GM21447 (cell line): ENCODE data around the gene KRTAP2-3.
"Not testable (repeated sequence)": the region's sequence is repeated elsewhere in the genome, so short reads cannot be mapped to it uniquely, and the experiment has no call there.

Experiments used
- ATAC-seq: cut with Tn5 transposase; IDR thresholded peaks from one replicate; pipeline ENCODE4 v1.9.1; 2021; ENCODE audit not compliant: unreplicated experiment

Gene KRTAP2-3

DNA sequence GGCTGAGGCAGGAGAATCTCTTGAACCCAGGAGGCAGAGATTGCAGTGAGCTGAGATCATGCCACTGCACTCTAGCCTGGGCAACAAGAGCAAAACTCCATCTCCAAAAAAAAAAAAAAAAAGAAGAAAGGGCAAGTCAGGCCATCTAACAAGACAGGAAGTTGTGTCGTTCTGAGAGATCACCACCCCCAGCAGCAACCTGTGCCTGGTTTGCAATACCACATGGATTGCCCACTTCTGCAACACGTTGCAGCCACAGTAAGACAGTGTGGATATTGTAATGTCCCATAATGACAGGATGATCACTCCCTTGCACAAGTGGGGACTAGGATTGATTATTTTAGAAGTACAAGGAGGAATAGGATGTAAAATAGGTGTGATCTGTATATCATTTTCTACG is 9.1 kb upstream of the KRTAP2-3 start:
- ATAC-seq = no peak

DNA sequence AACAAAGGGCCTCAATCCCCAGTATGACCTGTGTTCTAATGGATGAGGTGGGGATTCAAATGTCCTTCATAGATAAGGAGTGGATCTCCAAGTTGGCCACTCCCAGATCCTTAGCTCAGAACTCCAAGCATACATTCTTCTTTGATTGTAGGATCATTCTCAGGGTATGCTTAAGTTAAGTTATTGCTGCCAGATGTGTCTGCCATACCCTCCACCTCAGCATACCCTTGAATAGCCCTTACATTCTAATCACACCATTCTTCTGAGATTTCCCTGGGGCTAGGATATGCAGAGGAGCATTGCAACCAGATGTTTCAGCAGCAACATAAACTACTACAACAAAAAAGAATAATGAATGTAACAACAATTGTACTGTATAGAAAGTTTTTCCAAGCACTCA is 7.4 kb upstream of the KRTAP2-3 start:
- no peak for ATAC-seq

DNA sequence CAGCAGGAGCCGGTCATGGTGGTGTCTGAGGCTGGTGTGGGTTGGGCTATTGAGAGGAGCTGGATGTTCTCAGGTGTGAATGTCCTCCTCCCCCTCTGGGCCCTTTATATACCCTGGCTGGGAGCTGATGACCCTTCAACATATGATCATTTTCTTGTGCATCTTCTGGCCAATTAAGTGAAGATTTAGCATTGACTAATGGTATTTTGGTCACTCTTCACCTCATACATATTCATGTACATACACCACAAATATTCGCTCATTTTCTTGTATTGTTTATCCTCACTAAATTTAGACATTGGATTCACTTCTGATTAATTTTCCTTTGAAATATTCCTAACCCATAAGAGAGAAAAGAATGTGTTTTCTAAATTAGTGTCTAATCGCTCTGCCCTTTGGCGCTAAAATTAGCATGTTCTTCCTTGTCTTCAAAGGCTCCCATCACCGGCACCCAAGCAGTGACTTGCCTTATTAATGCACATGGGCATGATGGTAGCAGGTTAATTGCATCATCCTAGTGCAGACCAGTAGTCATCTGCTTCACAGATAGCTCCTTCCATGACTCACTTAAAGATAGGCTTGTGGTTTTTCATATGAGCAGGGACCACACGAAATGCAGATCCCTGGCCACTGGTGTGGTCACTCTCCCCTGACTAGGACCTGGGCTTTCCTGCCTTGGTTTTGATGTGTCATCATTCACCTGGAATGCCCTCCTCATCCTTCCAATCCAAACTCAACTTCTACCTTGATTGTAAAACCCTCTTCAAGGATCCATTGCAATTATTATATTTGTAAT is 6.1 kb upstream of the KRTAP2-3 start, which contains the start of gene KRTAP2-4:
Gene KRTAP2-4 (minus strand): TSS at position 51 of the 796 bp plus-strand sequence. CDS start 34 bp downstream, at position 17.
- no peak for ATAC-seq

DNA sequence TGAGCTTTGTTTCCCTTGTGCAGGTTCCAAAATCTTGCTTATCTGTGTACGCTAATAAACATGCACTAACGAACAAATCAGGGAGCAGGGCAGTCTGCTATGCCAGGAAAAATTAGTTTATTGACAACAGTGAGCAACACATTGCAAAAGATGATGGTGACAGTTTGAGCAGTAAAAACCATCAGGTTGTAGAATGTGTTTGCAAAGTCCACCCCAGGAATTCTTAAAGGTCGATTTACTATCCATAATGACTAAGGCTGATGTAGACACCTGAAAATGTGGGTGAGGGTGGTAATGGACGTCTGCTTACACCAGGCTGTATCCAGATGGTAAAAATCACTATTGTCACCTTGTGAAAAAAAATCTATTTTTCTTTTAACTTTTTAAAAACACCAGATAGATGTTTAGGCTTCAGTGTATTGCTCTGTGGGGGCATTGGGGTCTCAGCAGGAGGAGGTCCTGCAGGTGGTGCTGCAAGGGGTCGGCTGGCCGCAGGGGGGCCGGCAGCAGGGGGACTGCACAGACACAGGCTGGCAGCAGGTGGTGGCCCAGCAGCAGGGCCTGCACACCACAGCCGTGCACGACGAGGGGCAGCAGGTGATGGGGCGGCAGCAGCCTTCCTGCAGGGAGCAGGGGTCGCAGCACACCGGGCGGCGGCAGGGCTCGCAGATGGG is 5.2 kb upstream of the KRTAP2-3 start:
- not testable (repeated sequence) for ATAC-seq

DNA sequence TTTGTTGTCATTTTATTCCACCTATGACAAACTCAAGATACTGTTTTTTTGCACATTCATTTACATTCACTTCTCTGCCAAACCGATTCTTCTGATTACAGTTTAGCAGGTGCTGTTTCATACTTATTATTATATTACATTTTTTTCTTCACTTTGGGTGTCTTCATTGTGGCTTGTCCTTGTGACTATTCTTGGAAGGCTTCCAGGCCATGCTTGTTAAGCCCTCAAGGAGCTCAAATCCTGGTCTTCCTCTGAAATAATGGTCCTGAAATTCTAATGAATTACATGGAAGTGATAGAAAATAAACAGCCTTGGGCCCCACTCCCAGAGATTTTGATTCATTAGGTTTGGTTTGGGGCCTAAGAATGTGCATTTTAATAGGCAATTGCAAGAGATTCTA is 4.4 kb upstream of the KRTAP2-3 start:
- ATAC-seq = no peak

DNA sequence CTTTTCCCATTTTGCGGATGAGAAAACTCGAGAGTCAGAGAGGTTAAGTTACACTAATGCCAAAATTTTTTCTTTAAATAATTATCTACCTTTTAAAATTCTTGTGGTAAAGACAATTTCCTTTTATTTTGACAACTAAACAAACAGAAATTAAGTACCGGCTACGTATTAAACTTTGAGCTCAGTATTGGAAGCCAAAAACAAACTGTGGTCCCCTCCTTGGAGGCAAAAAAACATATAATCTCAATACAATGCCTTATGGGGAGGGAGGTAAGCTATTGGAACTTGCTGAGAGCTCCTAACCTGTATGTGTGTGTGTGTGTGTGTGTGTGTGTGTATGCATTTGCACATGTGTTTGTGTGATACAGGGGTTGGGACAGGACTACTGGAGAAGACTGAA is 3.5 kb upstream of the KRTAP2-3 start:
- ATAC-seq = no peak

DNA sequence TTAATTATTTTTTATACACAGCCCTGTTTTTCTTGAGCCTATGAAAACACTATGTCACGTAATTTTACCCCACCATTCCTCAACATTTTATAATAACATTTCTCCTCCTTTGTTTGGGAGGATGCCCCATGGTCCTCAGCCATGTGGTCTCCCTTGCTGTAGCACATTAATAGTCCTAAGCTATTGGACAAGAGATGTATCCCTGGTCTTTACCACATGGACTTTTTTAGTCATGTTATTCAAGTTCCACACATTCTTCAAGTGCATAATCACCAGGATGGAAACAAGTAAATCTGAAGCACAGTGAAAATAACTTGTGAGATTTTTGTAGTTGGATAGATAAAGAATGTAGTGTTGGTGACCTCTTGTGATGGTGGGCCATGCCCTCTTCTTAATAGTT is 2.0 kb upstream of the KRTAP2-3 start:
- ATAC-seq = no peak

DNA sequence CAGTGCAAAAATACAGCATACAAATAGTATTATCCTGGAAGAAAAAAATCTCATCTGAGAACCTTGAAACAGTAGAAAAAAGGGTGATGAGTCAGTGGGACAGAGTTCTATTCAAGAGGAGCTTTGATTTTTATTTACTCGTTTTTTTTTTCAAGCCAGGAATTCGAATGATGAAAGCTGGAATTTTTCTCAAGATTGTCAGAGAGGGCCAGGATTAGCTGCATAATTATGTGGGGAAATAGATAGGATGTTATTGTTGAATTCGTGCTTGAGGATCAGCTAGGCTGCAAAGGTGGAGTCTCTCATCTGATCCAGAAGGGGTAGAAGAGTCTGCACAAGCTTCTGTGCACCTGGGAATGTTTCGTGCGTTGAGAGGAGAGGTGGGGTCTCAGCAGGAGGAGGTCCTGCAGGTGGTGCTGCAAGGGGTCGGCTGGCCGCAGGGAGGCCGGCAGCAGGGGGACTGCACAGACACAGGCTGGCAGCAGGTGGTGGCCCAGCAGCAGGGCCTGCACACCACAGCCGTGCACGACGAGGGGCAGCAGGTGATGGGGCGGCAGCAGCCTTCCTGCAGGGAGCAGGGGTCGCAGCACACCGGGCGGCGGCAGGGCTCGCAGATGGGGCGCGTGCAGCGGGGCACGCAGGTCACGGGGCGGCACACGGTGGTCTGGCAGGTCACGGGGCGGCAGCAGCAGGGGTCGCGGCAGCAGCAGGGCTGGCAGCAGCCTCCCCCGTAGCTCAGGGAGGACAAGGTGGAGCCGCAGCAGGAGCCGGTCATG is 450 bp downstream of the KRTAP2-3 start:
- ATAC-seq = not testable (repeated sequence)

DNA sequence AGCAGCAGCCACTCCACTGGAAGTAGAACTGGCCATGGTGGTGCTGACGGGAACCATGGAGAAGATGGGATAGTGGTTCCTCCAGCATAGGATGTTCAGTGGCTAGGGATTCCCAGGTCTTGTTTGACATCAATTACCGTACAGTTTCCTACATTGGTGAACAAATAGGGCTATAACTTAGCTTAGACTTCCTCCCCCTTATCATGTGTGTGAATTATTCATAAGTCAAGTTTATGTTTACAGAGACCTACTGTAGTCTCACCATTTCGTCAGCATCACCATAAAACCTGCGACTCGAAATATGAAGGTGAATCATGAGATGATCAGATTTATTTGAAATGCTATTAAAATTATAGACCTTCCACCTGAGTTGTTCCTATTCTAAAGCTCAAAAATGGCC is 1.2 kb downstream of the KRTAP2-3 start:
- no peak for ATAC-seq

DNA sequence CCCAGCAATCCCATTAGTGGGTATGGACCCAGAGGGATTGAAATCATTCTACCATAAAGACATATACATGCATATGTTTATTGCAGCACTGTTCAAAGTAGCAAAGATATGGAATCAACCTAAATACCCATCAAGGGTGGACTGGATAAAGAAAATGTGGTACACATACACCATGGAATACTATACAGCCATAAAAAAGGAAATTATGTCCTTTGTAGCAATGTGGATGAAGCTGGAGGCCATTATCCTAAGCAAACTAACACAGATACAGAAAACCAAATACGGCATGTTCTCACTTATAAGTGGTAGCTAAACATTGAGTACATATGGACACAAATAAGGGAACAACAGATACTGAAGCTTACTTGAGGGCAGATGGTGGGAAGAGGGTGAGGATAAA is 2.4 kb downstream of the KRTAP2-3 start:
- ATAC-seq = no peak

DNA sequence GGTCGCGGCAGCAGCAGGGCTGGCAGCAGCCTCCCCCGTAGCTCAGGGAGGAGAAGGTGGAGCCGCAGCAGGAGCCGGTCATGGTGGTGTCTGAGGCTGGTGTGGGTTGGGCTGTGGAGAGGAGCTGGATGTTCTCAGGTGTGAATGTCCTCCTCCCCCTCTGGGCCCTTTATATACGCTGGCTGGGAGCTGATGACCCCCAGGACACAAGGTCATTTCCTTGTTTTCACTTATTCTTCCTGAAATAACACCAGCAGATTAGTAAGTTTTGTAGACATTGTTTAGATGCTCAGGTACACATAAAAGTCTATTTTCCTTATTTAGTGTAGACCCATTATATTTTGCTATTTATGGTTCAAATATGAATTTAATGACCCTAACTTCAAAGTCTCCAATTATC is 4.8 kb downstream of the KRTAP2-3 start, which contains the start of gene KRTAP2-2:
Gene KRTAP2-2 (minus strand): TSS at position 101 of the 400 bp plus-strand sequence. CDS start 19 bp downstream, at position 82.
- ATAC-seq = not testable (repeated sequence)

DNA sequence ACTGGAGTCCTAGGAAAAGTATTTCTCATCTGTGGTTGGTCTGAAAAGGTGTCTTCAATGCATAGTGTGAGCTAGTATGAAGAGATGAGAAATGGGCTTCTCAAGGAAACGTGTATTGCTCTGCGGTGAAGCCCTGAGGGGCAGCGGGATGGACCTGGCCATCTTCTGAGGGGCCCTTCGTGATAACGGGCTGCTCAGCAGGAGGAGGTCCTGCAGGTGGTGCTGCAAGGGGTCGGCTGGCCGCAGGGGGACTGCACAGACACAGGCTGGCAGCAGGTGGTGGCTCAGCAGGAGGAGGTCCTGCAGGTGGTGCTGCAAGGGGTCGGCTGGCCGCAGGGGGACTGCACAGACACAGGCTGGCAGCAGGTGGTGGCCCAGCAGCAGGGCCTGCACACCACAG is 5.4 kb downstream of the KRTAP2-3 start:
- not testable (repeated sequence) for ATAC-seq

DNA sequence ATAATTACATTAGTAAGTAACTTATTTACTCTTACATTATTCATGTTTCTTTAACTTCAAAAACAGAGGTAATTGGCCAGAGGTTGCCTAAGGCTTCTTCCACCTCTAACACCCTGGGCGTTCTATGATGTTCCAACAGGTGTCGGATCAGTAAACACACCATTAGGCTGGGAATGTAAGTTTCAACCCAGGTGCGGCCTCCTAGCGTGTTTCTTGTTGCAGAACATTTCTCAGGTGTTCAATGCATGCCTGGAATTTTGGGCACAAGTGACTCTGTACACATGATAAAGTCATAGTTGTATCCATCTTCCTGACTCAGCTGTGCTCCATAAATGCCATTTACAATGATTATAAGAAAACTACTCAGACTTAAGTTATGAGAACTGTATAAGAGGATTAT is 5.9 kb downstream of the KRTAP2-3 start:
- no peak for ATAC-seq

DNA sequence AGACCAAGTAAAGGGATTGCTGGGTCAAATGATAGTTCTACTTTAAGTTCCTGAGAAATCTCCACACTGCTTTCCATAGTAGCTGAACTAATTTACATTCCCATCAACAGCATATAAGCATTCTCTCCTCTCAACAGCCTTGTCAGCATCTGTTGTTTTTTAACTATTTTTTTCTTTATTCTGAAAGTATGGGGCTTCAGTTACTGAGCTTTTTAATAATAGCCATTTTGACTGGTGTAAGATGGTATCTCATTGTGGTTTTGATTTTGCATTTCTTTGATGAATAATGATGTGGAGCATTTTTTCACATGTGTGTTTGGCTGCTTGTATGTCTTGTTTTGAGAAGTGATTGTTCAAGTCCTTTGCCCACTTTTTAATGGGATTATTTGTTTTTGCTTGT is 7.3 kb downstream of the KRTAP2-3 start:
- ATAC-seq = no peak

DNA sequence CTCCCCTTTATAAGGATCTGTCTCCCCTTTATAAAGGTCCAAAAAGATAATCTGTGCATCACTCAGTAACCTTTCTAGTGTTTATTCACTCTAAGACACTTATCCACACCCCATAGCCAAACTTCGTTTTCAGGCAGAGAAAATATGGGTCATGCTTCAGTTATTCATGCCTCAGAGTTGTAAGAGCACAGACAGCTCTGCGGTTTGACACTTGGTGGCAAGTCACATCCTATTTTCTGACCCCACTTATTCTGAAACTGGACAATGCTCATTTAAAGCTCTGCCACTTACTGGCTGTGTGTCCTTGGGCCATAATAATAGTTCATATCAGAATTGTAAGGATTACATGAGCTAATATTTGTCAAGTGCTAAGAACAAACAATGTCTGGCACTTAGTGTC is 10.8 kb downstream of the KRTAP2-3 start:
- ATAC-seq = no peak

DNA sequence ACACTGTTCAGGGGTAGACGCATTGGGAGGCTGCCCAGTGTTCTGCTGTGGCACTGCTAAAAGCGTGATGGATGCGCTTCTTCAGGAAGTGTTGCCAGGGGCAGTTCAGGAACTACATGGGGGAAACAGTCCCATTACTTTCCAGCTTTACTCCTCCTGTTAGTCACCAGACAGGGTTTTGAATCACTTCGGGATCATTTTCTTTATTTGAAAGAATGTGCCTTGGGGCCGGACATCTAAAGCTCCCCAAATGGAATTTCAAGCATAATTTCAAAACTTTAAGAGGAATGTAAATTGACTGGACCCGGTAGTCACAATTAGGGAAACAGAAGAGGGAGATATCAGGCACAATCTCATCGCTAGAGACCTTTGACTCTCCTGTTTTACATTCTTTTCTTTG is 11.5 kb downstream of the KRTAP2-3 start:
- ATAC-seq = no peak

DNA sequence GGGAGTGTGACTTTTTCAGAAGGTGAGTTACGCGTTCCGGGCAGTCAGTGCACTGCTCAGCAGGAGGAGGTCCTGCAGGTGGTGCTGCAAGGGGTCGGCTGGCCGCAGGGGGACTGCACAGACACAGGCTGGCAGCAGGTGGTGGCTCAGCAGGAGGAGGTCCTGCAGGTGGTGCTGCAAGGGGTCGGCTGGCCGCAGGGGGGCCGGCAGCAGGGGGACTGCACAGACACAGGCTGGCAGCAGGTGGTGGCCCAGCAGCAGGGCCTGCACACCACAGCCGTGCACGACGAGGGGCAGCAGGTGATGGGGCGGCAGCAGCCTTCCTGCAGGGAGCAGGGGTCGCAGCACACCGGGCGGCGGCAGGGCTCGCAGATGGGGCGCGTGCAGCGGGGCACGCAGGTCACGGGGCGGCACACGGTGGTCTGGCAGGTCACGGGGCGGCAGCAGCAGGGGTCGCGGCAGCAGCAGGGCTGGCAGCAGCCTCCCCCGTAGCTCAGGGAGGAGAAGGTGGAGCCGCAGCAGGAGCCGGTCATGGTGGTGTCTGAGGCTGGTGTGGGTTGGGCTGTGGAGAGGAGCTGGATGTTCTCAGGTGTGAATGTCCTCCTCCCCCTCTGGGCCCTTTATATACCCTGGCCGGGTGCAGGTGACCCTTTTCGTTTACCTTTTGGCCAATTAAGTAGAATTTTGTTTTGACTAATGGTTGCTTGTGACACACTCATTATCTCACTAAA is 13.0 kb downstream of the KRTAP2-3 start, which contains the start of gene KRTAP2-1:
Gene KRTAP2-1 (minus strand): TSS at position 582 of the 731 bp plus-strand sequence. CDS start 49 bp downstream, at position 533.
- ATAC-seq = not testable (repeated sequence)

DNA sequence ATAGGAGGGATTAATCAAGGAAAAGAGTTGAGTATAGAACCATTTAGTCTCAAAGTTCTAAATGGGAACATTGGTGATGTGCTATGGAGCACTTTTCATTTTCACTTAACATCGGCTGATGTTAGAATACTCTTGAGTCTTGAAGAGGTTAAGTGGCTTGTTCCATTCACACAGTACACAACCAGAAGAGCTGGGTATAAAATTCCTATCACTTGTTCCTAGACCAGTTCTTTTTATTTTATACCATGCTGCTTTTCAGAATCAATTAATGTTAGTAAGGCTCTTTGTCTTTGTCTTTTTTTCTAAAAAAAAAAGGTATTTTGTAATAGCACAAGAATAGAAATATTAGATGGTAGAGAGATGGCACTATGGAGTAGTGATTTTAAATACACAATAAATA is 17.0 kb downstream of the KRTAP2-3 start:
- no peak for ATAC-seq

DNA sequence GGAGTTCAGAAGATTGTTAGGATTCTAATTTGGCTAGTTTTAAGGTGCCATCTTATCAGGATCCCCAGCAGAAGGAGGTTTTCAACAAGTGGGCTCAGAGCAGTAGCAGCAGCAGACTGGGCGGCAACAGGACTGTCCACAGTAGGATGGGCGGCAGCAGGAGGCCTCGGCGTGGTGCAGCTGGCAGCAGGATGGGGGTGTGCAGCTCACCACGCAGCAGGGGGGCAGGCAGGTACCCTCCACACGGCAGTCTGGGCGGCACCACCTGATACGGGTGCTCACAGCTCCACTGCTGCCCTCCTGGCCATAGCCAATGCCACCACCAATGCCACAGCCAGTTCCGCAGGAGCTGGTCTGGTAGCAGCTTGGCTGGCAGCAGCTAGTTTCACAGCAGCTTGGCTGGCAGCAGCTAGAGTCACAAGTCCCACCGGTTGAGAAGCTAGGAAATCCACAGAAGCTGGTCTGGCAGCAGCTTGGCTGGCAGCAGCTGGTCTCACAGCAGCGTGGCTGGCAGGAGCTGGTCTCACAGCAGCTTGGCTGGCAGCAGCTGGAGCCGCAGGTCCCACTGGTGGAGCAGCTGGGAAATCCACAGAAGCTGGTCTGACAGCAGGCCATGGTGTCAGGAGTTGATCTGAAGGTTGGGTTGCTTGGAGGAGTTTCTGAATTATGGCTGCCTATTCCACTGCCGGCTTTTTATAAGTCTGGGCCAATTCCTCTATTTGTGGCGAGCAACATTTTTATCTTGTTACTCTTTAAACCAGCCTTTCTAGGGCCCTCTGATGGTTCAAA is 18.9 kb downstream of the KRTAP2-3 start, which contains the start of gene KRTAP1-1:
Gene KRTAP1-1 (minus strand): TSS at position 668 of the 789 bp plus-strand sequence. CDS start 53 bp downstream, at position 615.
- not testable (repeated sequence) for ATAC-seq
